ENCODE measurements around the gene PNN. TPM values are rescaled to one million over a fixed set of nuclear protein-coding genes. Genes with fewer than 3 reads are reported as not detected.

Gene PNN
- total and polyA plus RNA-seq, 2 of the 8 experiments (the other 6 are each of a cell fraction or from before 2014, with no cell fraction given), result 27.5 to 121 TPM

DNA sequence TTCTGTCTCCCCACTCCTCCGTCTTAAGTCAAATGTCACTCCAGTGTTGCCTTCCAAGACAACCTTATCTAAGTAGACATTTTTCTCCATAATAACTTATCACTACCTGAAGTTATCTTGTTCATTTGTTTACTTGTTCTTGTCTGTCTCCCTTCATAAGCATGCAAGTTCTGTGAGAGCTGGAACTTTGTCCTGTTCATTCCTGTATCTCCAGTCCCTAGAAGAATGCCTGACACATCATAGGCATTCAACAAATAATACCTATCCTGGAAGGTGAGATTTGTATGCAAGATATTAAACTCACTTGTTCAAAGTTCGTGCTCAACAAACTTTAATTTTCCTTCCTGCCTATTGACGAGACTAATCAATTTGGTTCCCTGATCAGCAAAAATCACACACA is 53.0 kb downstream of the PNN start:
- Histone ChIP-seq H3K14ac (ENCODE audit: insufficient read length) (no peak overlapping the region), H3K4me1 (replicated peaks in 1 of 4; ENCODE audit: control insufficient read depth in 3 of 4, insufficient read depth in 4 of 4, low read length in 3 of 4) (no peaks in the 10 kb centered on the region), H3K18ac (ENCODE audit: extremely low read depth, low read length) (no peak overlapping the region), H2BK120ac (replicated peaks; ENCODE audit: low read depth, low read length) (no peak overlapping the region), H3K4me3 (ENCODE audit: extremely low read depth in 1 of 4, insufficient read depth in 2 of 4, low read depth in 3 of 4, low read length in 4 of 4) (no peak overlapping the region), H4K20me1 (replicated peaks in 1 of 2; ENCODE audit: control insufficient read depth in 1 of 2, insufficient read depth in 2 of 2, low read length in 2 of 2) (no peaks in the 10 kb centered on the region), H4K5ac (ENCODE audit: insufficient read length, low read depth, low read length) (no peak overlapping the region), H2BK12ac (ENCODE audit: low read depth, low read length) (no peak overlapping the region), H2BK20ac (ENCODE audit: low read length) (no peak overlapping the region), H3K9ac (replicated peaks in 1 of 4; ENCODE audit: extremely low read depth in 1 of 4, low read depth in 3 of 4, low read length in 3 of 4) (no peak overlapping the region), H3K23me2 (ENCODE audit: low read depth, low read length) (no peaks in the 10 kb centered on the region), H2BK15ac (ENCODE audit: low read length) (no peak overlapping the region), H3K27me3 (replicated peaks in 1 of 4; ENCODE audit: control insufficient read depth in 3 of 4, extremely low read depth in 1 of 4, insufficient read depth in 3 of 4, low read length in 3 of 4) (no peaks in the 10 kb centered on the region), H2BK5ac (ENCODE audit: low read depth, low read length) (no peak overlapping the region), H3K9me3 (ENCODE audit: insufficient read depth in 2 of 2, low read depth in 1 of 2, low read length in 1 of 2) (no peaks in the 10 kb centered on the region), H3K79me2 (ENCODE audit: control insufficient read depth in 1 of 2, insufficient read depth in 2 of 2, low read length in 2 of 2) (no peaks in the 10 kb centered on the region), H3K56ac (replicated peaks; ENCODE audit: insufficient read length, low read depth, low read length) (no peak overlapping the region), H3K79me1 (ENCODE audit: low read depth, low read length) (no peaks in the 10 kb centered on the region), H2AK5ac (ENCODE audit: low read depth, low read length) (no peak overlapping the region), H3K23ac (ENCODE audit: insufficient read length) (no peak overlapping the region), H2AFZ (ENCODE audit: low read length) (no peak overlapping the region), H4K8ac (ENCODE audit: extremely low read depth, insufficient read depth, low read length) (no peak overlapping the region), H3K36me3 (ENCODE audit: control insufficient read depth in 2 of 4, insufficient read depth in 4 of 4, low read length in 3 of 4) (no peaks in the 10 kb centered on the region), H3K27ac (ENCODE audit: low read depth, low read length) (no peak overlapping the region), H4K91ac (replicated peaks; ENCODE audit: insufficient read length, low read length) (no peak overlapping the region), H3K4ac (replicated peaks; ENCODE audit: insufficient read length, low read depth, low read length) (no peak overlapping the region), H3K4me2 (ENCODE audit: insufficient read depth in 1 of 2, low read depth in 2 of 2, low read length in 2 of 2) (no peak overlapping the region)
- CTCF ChIA-PET (ENCODE audit: partially characterized antibody), result no interaction called here
- DNase-seq (ENCODE audit: low read depth in 1 of 2, low spot score in 2 of 2), result no peak
- no peak for FAIRE-seq
- TF ChIP-seq RNF2 (IDR thresholded peaks at IDR 0.05; ENCODE audit: borderline replicate concordance, low read depth, low read length, missing control alignments, poor library complexity, severe bottlenecking) (no peak), HDAC2 (IDR thresholded peaks at IDR 0.05; ENCODE audit: borderline replicate concordance in 1 of 2, low read depth in 2 of 2, low read length in 2 of 2) (no peak), MAX (IDR thresholded peaks at IDR 0.05) (no peak), RXRA (IDR thresholded peaks at IDR 0.05; ENCODE audit: insufficient read depth, low read depth, low read length) (no peak), SRF (IDR thresholded peaks at IDR 0.05; ENCODE audit: low read depth, low read length) (no peak)
- POLR2A ChIA-PET (ENCODE audit: partially characterized antibody), result no interaction called here
- WGBS, 2 experiments (ENCODE audit: extremely low coverage in 1 of 2, insufficient coverage in 1 of 2, insufficient read length in 1 of 2, insufficient replicate concordance in 2 of 2, low coverage in 1 of 2, low lambda C conversion rate in 2 of 2, missing lambda C conversion rate in 1 of 2), result 92% methylated on average over 3 of the region's 3 CpGs; no CpG with 5 or more reads in 1 of the 2 experiments
